ENCODE results near the gene LTA4H. TPM values are rescaled to one million over a fixed set of nuclear protein-coding genes. Genes with fewer than 3 reads are reported as not detected.

The LTA4H gene
- total RNA-seq, 1 donor from 2014 or later, result 85.5 TPM

DNA sequence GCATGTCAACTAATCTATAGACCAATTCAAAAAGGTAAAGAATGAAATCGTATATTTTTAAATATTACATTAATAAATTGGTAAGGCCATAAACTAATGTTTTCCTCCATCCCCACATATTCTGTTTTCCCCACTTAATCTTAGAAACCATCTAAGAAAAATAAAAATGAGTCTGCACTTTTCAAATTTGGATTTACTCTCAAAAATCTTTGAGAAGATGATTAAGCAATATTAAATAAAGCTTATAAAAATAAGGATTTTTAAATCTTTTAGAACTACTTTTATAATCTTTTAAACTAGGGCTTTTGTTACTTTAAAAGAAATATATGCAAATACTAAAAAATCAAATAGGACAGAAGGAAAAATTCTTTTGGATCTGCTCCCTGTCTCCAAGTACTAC is 28.7 kb downstream of the LTA4H start:
- Mint-ChIP-seq H3K27ac (ENCODE audit: unreplicated experiment) (no peak overlapping the region), H3K27me3 (ENCODE audit: low read depth) (no peaks in the 10 kb centered on the region), H3K9me3 (no peaks in the 10 kb centered on the region), H3K4me1 (no peaks in the 10 kb centered on the region), H3K4me3 (no peak overlapping the region), H3K36me3 (ENCODE audit: low read depth) (peaks cover 8% of the 10 kb centered on the region)
- no peak for TF ChIP-seq CTCF (conservative IDR thresholded peaks at IDR 0.05)
- no peak for DNase-seq (ENCODE audit: low read depth, low spot score)

DNA sequence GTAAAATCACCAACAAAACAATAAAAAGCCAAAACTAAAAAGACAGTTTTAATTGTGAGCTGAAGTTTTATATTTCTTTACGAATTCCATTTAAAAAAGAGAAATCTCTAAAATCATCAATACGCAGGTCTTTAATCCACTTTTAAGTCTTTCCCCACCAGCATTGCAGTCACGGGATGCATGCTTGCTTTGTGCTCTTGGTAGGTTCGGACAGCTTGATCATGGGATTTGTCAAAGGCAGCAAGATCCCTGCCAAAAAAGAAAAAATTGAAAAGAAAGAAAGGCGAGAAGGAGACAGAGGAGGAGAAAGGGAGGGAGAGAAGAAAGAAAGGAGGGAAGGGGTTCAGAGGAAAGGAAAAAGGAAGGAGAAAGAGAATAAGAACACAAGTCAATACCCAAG is 34.5 kb downstream of the LTA4H start:
- no peak overlapping the region for H3K4me3 Mint-ChIP-seq

GRCh38 chr12:95999484-95999883 is 35.9 kb downstream of the LTA4H start:
- Mint-ChIP-seq H3K36me3 (ENCODE audit: low read depth) (peaks cover 2% of the 10 kb centered on the region), H3K4me1 (no peaks in the 10 kb centered on the region), H3K4me3 (no peak overlapping the region), H3K9me3 (no peaks in the 10 kb centered on the region), H3K27ac (ENCODE audit: unreplicated experiment) (no peak overlapping the region), H3K27me3 (ENCODE audit: low read depth) (no peaks in the 10 kb centered on the region)
- no peak for DNase-seq (ENCODE audit: low read depth, low spot score)
- no peak for TF ChIP-seq CTCF (conservative IDR thresholded peaks at IDR 0.05)

More for the DNA sequence above, 34.5 kb downstream of the LTA4H start:
- Mint-ChIP-seq H3K36me3 (ENCODE audit: low read depth) (peaks cover 8% of the 10 kb centered on the region), H3K4me1 (no peaks in the 10 kb centered on the region), H3K27me3 (ENCODE audit: low read depth) (no peaks in the 10 kb centered on the region), H3K9me3 (no peaks in the 10 kb centered on the region), H3K27ac (ENCODE audit: unreplicated experiment) (no peak overlapping the region)
- DNase-seq (ENCODE audit: low read depth, low spot score), result no peak
- TF ChIP-seq CTCF (conservative IDR thresholded peaks at IDR 0.05), result no peak

DNA sequence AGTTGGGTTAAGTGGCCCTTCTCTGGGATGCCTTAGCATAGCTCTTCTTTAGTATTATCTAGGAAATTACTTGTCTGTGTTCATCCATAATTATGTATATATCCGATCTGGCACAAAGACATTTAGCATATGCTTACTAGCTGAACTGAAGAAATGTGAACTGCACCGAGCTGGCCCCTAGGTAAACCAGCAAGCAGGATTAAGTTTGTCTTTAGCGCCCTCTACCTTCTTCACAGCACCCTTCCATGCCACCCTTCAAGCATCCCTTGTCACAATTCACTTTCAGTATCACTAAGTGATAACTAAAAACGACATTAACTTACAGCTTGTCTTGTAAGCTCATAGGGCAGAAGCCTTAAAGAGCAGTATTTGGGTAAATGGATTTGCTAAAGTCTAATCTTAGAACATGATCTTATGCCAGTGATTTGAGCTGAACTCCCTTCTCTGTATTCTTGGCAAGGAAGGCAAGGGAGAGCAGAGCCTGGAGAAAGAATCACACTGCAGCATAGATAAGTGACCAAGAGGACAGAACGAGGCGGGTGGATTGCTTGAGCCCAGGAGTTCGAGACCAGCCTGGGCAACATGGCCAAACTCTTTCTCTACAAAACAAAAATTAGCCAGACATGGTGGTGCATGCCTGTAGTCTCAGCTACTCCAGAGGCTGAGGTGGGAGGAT is 36.6 kb downstream of the LTA4H start:
- no peaks in the 10 kb centered on the region for H3K27me3 Mint-ChIP-seq (ENCODE audit: low read depth)
- no peaks in the 10 kb centered on the region for H3K9me3 Mint-ChIP-seq
- H3K4me1 Mint-ChIP-seq, result no peaks in the 10 kb centered on the region
- peaks cover 2% of the 10 kb centered on the region for H3K36me3 Mint-ChIP-seq (ENCODE audit: low read depth)
- H3K27ac Mint-ChIP-seq (ENCODE audit: unreplicated experiment), result no peak overlapping the region
- H3K4me3 Mint-ChIP-seq, result no peak overlapping the region
- DNase-seq (ENCODE audit: low read depth, low spot score), result no peak
- peak; percentile 76 for TF ChIP-seq CTCF (conservative IDR thresholded peaks at IDR 0.05)

DNA sequence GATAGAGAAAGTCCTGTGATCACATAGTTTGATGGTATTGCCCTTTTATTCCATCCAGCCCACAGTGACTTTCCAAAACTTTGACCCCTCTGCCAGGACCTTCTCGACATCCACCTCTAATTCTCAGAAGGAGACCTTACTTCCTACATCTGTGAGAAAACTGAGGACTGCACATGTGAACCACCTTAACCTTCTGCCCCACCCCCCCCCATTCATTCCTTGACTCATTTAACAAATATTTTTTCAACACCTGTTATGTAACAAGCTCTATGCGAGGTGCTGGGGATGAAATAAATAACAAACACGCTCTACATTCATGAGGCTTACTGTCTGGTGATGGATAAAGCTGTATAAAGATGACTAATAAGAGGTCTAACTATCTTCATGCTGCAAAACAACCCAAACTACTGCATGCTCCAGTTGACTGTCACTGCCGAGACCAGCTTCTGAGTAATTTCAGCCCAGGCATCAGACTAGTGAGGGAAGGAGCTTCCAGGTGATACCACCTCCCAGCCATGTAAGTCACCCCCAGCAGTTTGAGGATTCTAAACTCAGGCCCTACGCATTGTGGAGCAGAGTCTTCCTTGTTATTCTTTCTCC is 37.4 kb downstream of the LTA4H start:
- Mint-ChIP-seq H3K36me3 (ENCODE audit: low read depth) (peaks cover 2% of the 10 kb centered on the region), H3K27me3 (ENCODE audit: low read depth) (no peaks in the 10 kb centered on the region), H3K9me3 (no peaks in the 10 kb centered on the region)

More for the DNA sequence above, 37.4 kb downstream of the LTA4H start:
- no peak for TF ChIP-seq CTCF (conservative IDR thresholded peaks at IDR 0.05)
- DNase-seq (ENCODE audit: low read depth, low spot score), result no peak
- H3K27ac Mint-ChIP-seq (ENCODE audit: unreplicated experiment), result no peak overlapping the region
- H3K4me1 Mint-ChIP-seq, result no peaks in the 10 kb centered on the region
- no peak overlapping the region for H3K4me3 Mint-ChIP-seq
